ENCODE data around the gene ELAC1. TPM values are rescaled to one million over a fixed set of nuclear protein-coding genes. Genes with fewer than 3 reads are reported as not detected.

ELAC1 gene
- total RNA-seq, 4 donors from 2014 or later, result 4.4 to 8.0 (median 6.8) TPM

DNA sequence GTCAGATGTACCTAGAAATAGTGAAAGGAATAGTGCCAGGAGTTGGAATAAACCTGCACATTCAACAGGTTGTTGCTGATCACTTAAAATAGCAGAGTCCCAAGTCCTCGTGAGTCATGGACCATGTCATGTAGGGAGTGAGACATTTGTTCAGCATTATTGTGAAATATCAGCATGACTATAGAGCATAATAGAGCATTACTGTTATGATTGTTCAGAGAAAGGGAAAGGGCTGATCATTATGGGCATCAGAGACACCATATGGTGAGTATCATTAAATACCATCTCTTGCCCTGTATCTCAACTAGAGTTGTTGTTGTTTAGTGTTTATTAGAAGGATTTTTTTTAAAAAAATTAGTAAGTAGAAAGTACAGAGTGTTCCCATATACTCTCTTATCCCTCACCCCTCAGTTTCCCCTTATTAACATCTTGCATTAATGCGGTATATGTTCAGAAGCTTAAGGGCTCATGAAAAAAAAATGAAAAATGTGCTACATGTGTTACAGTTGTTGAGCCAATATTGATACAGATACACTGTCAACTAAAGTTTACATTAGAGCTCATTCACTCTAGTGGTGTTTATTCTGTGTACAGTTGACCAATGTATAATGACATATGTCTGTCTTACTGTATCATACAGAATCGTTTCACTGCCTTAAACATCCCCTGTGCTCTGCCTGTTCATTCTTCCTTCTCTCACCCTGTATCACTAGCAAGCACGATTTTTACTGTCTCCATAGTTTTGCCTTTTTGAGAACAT lies 5.7 kb downstream of the ELAC1 start:
- no peak for DNase-seq (ENCODE audit: low spot score in 2 of 2)
- Histone ChIP-seq H3K9me3 (no peaks in the 10 kb centered on the region), H3K27ac (no peak overlapping the region), H3K36me3 (peaks cover 43% of the 10 kb centered on the region), H3K27me3 (no peaks in the 10 kb centered on the region), H3K4me1 (peaks cover 21% of the 10 kb centered on the region), H3K4me3 (no peak overlapping the region)
- TF ChIP-seq, protein P1, sequence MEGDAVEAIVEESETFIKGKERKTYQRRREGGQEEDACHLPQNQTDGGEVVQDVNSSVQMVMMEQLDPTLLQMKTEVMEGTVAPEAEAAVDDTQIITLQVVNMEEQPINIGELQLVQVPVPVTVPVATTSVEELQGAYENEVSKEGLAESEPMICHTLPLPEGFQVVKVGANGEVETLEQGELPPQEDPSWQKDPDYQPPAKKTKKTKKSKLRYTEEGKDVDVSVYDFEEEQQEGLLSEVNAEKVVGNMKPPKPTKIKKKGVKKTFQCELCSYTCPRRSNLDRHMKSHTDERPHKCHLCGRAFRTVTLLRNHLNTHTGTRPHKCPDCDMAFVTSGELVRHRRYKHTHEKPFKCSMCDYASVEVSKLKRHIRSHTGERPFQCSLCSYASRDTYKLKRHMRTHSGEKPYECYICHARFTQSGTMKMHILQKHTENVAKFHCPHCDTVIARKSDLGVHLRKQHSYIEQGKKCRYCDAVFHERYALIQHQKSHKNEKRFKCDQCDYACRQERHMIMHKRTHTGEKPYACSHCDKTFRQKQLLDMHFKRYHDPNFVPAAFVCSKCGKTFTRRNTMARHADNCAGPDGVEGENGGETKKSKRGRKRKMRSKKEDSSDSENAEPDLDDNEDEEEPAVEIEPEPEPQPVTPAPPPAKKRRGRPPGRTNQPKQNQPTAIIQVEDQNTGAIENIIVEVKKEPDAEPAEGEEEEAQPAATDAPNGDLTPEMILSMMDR (IDR thresholded peaks at IDR 0.05), result no peak
- TF ChIP-seq POLR2A (IDR thresholded peaks at IDR 0.05) (no peak), EP300 (IDR thresholded peaks at IDR 0.05) (no peak), POLR2AphosphoS5 (IDR thresholded peaks at IDR 0.05) (no peak)
- 82% methylated on average over 4 of the region's 4 CpGs for WGBS

- no peak for TF ChIP-seq EP300 (IDR thresholded peaks at IDR 0.05)
- TF ChIP-seq POLR2AphosphoS5 (IDR thresholded peaks at IDR 0.05), result no peak
- TF ChIP-seq, protein P1 (IDR thresholded peaks at IDR 0.05), result no peak
- TF ChIP-seq POLR2A (IDR thresholded peaks at IDR 0.05), result no peak
- 77% methylated on average over 5 of the region's 5 CpGs for WGBS
- Histone ChIP-seq H3K27ac (no peak overlapping the region), H3K27me3 (no peaks in the 10 kb centered on the region), H3K36me3 (peaks cover 56% of the 10 kb centered on the region), H3K9me3 (no peaks in the 10 kb centered on the region), H3K4me1 (peaks cover 6% of the 10 kb centered on the region), H3K4me3 (no peak overlapping the region)
- DNase-seq (ENCODE audit: low spot score in 2 of 2), result no peak
Measured at GRCh38 chr18:50977037-50977760, 9.4 kb downstream of the ELAC1 start.

DNA sequence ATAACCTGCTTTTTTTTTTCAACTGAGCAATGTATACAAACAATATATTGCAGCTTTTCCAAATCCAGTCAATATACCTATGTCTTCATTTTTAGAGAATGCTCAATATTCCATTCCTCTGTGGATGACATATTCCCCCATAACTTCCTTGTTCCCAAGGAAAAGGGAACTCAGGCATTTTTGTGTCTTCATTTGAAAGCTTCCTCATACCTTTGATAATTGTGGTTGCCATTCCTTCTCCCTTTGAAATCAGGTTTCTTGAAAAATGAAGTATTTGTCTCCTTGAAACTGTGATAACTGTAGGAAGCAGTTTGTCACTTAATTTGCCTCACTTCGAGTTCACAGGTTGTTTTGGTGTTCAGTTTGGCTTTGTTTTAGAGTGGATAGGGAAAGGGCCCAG lies 13.5 kb downstream of the ELAC1 start:
- H3K4me1 ChIP-seq, result peaks cover 11% of the 10 kb centered on the region
- no peak overlapping the region for H3K4me3 ChIP-seq
- WGBS, result 86% methylated on average over 1 of the region's 1 CpG
- no peaks in the 10 kb centered on the region for H3K9me3 ChIP-seq
- H3K36me3 ChIP-seq, result peaks cover 41% of the 10 kb centered on the region
- no peak overlapping the region for H3K27ac ChIP-seq
- no peak for DNase-seq (ENCODE audit: low spot score in 2 of 2)
- no peaks in the 10 kb centered on the region for H3K27me3 ChIP-seq
- TF ChIP-seq POLR2AphosphoS5 (IDR thresholded peaks at IDR 0.05) (no peak), EP300 (IDR thresholded peaks at IDR 0.05) (no peak), POLR2A (IDR thresholded peaks at IDR 0.05) (no peak)
- TF ChIP-seq, protein P1 (IDR thresholded peaks at IDR 0.05), result no peak

DNA sequence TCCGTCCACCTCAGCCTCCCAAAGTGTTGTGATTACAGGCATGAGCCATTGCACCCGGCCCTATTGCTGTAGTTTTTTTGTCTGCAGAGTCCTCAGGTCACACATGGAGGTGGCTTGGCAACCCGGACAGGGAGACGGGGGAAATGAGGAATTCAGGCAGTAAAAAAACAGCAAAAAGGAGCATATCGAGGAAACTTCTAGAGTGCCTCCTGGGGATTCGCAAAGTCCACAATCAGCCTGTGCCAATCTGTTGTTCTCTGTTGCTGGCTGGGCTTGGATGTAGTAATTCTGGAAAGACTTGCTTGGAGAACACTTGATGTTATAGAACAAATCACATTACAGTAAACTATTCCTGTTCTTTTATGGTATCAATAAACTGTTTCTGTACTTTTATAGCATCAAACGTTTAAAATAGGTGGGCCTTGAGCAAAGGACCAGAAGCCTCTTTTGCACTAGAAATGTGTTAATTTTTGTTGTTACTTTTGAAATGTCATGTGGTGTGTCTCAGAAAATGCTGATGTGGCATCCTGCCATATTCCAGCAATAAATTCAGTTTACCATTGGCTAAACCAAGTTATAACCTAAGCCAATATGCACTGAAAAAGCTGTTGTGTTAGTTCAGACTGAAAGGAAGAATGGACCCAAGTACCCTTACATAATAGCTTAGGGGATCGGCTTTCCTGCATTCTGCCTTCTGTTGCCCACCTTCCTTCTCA lies 14.4 kb downstream of the ELAC1 start:
- no peak overlapping the region for H3K4me3 ChIP-seq
- peaks cover 17% of the 10 kb centered on the region for H3K4me1 ChIP-seq
- 77% methylated on average over 8 of the region's 8 CpGs for WGBS
- no peak for DNase-seq (ENCODE audit: low spot score in 2 of 2)
- no peaks in the 10 kb centered on the region for H3K9me3 ChIP-seq
- no peak for TF ChIP-seq POLR2A (IDR thresholded peaks at IDR 0.05)
- TF ChIP-seq EP300 (IDR thresholded peaks at IDR 0.05), result no peak
- TF ChIP-seq POLR2AphosphoS5 (IDR thresholded peaks at IDR 0.05), result no peak
- TF ChIP-seq, protein P1 (IDR thresholded peaks at IDR 0.05), result no peak
- no peak overlapping the region for H3K27ac ChIP-seq
- peaks cover 36% of the 10 kb centered on the region for H3K36me3 ChIP-seq
- no peaks in the 10 kb centered on the region for H3K27me3 ChIP-seq

- no peak for DNase-seq (ENCODE audit: low spot score in 2 of 2)
- no peak overlapping the region for H3K27ac ChIP-seq
- TF ChIP-seq POLR2A (IDR thresholded peaks at IDR 0.05) (no peak), EP300 (IDR thresholded peaks at IDR 0.05) (no peak), POLR2AphosphoS5 (IDR thresholded peaks at IDR 0.05) (no peak)
- TF ChIP-seq, protein P1 (IDR thresholded peaks at IDR 0.05), result no peak
- H3K36me3 ChIP-seq, result peaks cover 31% of the 10 kb centered on the region
- no peaks in the 10 kb centered on the region for H3K27me3 ChIP-seq
- no peak overlapping the region for H3K4me3 ChIP-seq
- H3K9me3 ChIP-seq, result no peaks in the 10 kb centered on the region
- peaks cover 17% of the 10 kb centered on the region for H3K4me1 ChIP-seq
- WGBS, result 90% methylated on average over 3 of the region's 3 CpGs
Measured at GRCh38 chr18:50982802-50983179, 15.0 kb downstream of the ELAC1 start.

Data from suprapubic skin (tissue), 4 donors.